ENCODE results near the gene STOML1. TPM values are rescaled to one million over a fixed set of nuclear protein-coding genes. Genes with fewer than 3 reads are reported as not detected.
"Not testable (repeated sequence)": the region's sequence is repeated elsewhere in the genome, so short reads cannot be mapped to it uniquely, and the experiment has no call there.

Gene STOML1
- polyA plus RNA-seq, 1 donor (not counting 4 experiments of a cell fraction or from before 2014, with no cell fraction given), result 7.0 TPM

GRCh38 chr15:73962433-73962832 lies 29.7 kb downstream of the STOML1 start:
- Histone ChIP-seq H3K4me1 (ENCODE audit: control insufficient read depth, extremely low read depth, insufficient read depth, low read length) (peaks cover 27% of the 10 kb centered on the region), H3K9me3 (ENCODE audit: control insufficient read depth, low read depth, low read length) (no peaks in the 10 kb centered on the region), H3K36me3 (ENCODE audit: control insufficient read depth in 2 of 2, extremely low read depth in 1 of 2, insufficient read depth in 2 of 2, low read length in 2 of 2) (no peaks in the 10 kb centered on the region), H3K9ac (ENCODE audit: control insufficient read depth, extremely low read depth, insufficient read depth, low read length) (no peak overlapping the region), H3K79me2 (ENCODE audit: control insufficient read depth, insufficient read depth, low read length) (no peaks in the 10 kb centered on the region), H3K27me3 (ENCODE audit: control insufficient read depth, extremely low read depth, insufficient read depth, low read length) (no peaks in the 10 kb centered on the region), H4K20me1 (ENCODE audit: control insufficient read depth, extremely low read depth, insufficient read depth, low read length) (no peaks in the 10 kb centered on the region), H2AFZ (ENCODE audit: control insufficient read depth, low read length) (no peak overlapping the region), H3K9me1 (ENCODE audit: control insufficient read depth, extremely low read depth, insufficient read depth, low read length) (peaks cover 3% of the 10 kb centered on the region), H3K4me2 (ENCODE audit: control insufficient read depth, extremely low read depth, insufficient read depth, low read depth, low read length) (no peak overlapping the region), H3K4me3 (ENCODE audit: control insufficient read depth in 2 of 3, extremely low read depth in 1 of 3, insufficient read depth in 2 of 3, low read depth in 1 of 3, low read length in 3 of 3) (no peak overlapping the region), H3K27ac (ENCODE audit: control insufficient read depth, insufficient read depth, low read length) (no peak overlapping the region)
- no peak for DNase-seq (ENCODE audit: low read depth, low spot score)
- dilution Hi-C loops (cut with MboI; ENCODE audit: extremely low pct_ligation_motif_present, low sequenced_read_pairs), result no loop called here
- no peak for FAIRE-seq
- TF ChIP-seq CTCF (optimal IDR thresholded peaks at IDR 0.05 in 1 of 3, IDR thresholded peaks at IDR 0.05 in 1 of 3, conservative IDR thresholded peaks at IDR 0.05 in 1 of 3; ENCODE audit: extremely low read depth in 1 of 3, insufficient read depth in 2 of 3, low read length in 3 of 3) (no peak), EZH2 (IDR thresholded peaks at IDR 0.05; ENCODE audit: low read length) (no peak)

- DNase-seq (ENCODE audit: low read depth, low spot score); H3K4me3 ChIP-seq (ENCODE audit: control insufficient read depth in 2 of 3, extremely low read depth in 1 of 3, insufficient read depth in 2 of 3, low read depth in 1 of 3, low read length in 3 of 3); H3K79me2 ChIP-seq (ENCODE audit: control insufficient read depth, insufficient read depth, low read length); H3K9ac ChIP-seq (ENCODE audit: control insufficient read depth, extremely low read depth, insufficient read depth, low read length); H3K4me2 ChIP-seq (ENCODE audit: control insufficient read depth, extremely low read depth, insufficient read depth, low read depth, low read length); H3K27me3 ChIP-seq (ENCODE audit: control insufficient read depth, extremely low read depth, insufficient read depth, low read length); H3K9me1 ChIP-seq (ENCODE audit: control insufficient read depth, extremely low read depth, insufficient read depth, low read length); H2AFZ ChIP-seq (ENCODE audit: control insufficient read depth, low read length); dilution Hi-C loops (cut with MboI; ENCODE audit: extremely low pct_ligation_motif_present, low sequenced_read_pairs); H3K27ac ChIP-seq (ENCODE audit: control insufficient read depth, insufficient read depth, low read length); FAIRE-seq; H3K36me3 ChIP-seq (ENCODE audit: control insufficient read depth in 2 of 2, extremely low read depth in 1 of 2, insufficient read depth in 2 of 2, low read length in 2 of 2); H3K9me3 ChIP-seq (ENCODE audit: control insufficient read depth, low read depth, low read length); H4K20me1 ChIP-seq (ENCODE audit: control insufficient read depth, extremely low read depth, insufficient read depth, low read length): not testable (repeated sequence)
- peaks cover 28% of the 10 kb centered on the region for H3K4me1 ChIP-seq (ENCODE audit: control insufficient read depth, extremely low read depth, insufficient read depth, low read length)
Measured at GRCh38 chr15:73960472-73961070, 31.5 kb downstream of the STOML1 start.

- TF ChIP-seq CTCF (optimal IDR thresholded peaks at IDR 0.05 in 1 of 3, IDR thresholded peaks at IDR 0.05 in 1 of 3, conservative IDR thresholded peaks at IDR 0.05 in 1 of 3; ENCODE audit: extremely low read depth in 1 of 3, insufficient read depth in 2 of 3, low read length in 3 of 3) (no peak), EZH2 (IDR thresholded peaks at IDR 0.05; ENCODE audit: low read length) (no peak)
- dilution Hi-C loops (cut with MboI; ENCODE audit: extremely low pct_ligation_motif_present, low sequenced_read_pairs), result no loop called here
- Histone ChIP-seq H2AFZ (ENCODE audit: control insufficient read depth, low read length) (no peak overlapping the region), H3K9me1 (ENCODE audit: control insufficient read depth, extremely low read depth, insufficient read depth, low read length) (no peaks in the 10 kb centered on the region), H3K36me3 (ENCODE audit: control insufficient read depth in 2 of 2, extremely low read depth in 1 of 2, insufficient read depth in 2 of 2, low read length in 2 of 2) (no peaks in the 10 kb centered on the region), H3K4me2 (ENCODE audit: control insufficient read depth, extremely low read depth, insufficient read depth, low read depth, low read length) (no peak overlapping the region), H3K9ac (ENCODE audit: control insufficient read depth, extremely low read depth, insufficient read depth, low read length) (no peak overlapping the region), H3K27ac (ENCODE audit: control insufficient read depth, insufficient read depth, low read length) (no peak overlapping the region), H3K27me3 (ENCODE audit: control insufficient read depth, extremely low read depth, insufficient read depth, low read length) (no peaks in the 10 kb centered on the region), H3K4me1 (ENCODE audit: control insufficient read depth, extremely low read depth, insufficient read depth, low read length) (peaks cover 20% of the 10 kb centered on the region), H4K20me1 (ENCODE audit: control insufficient read depth, extremely low read depth, insufficient read depth, low read length) (no peaks in the 10 kb centered on the region), H3K9me3 (ENCODE audit: control insufficient read depth, low read depth, low read length) (no peaks in the 10 kb centered on the region), H3K4me3 (ENCODE audit: control insufficient read depth in 2 of 3, extremely low read depth in 1 of 3, insufficient read depth in 2 of 3, low read depth in 1 of 3, low read length in 3 of 3) (no peak overlapping the region), H3K79me2 (ENCODE audit: control insufficient read depth, insufficient read depth, low read length) (no peaks in the 10 kb centered on the region)
- DNase-seq (ENCODE audit: low read depth, low spot score) (no peak), FAIRE-seq (no peak)
Measured at GRCh38 chr15:73959801-73960200, 32.3 kb downstream of the STOML1 start.
